ENCODE data around the gene APCDD1L.

Gene APCDD1L

DNA sequence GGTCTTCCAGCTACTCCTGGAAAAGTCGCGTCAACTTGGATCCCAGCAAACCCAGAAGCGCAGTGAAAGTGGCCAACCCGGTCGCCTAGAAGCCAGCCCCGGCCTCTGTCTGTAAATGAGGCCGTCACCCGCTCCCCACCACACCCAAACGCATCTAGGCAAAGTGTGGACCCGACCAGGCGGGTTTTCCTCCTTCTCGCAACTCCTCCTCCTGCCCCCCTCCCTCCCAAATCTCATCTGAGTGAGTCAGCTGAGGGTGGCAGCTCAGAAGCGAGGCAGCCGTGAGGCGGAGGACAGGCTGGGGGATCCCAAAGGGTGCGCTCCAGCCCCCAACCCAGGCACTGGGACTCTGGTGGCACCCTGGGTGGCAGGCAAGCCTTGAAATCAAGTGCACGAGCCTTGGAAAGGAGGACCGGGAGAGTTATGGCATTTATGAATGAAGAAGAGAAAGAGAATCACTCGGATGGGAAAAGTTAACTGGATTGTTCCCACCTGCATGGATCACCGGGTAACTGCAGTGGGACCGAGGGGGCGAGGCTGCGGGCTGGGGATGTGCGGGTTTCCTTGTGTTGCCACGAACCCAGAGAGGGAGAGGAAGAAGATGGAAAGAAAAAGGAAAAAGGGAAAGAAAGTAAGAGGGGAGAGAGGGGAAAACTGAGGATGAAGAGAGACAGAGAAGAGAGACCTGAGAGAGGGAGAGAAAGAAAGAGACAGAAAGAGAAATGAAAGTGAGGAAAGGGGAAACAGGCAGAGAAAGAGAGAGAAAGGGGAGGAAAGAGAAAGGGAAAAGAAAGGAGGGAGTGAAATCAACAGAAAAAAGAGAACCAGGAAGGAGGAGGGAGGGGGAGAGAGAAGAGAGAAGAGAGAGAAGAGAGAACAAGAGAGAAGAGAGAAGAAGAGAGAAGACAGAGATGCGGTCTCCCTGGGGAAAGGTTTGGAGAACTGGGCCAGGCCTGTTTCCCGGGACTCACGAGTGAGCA lies at the start of gene APCDD1L:
APCDD1L (minus strand) TSS at position 167 of the 980 bp plus-strand sequence. CDS start 692 bp downstream, outside the sequence.
- no peak for DNase-seq

DNA sequence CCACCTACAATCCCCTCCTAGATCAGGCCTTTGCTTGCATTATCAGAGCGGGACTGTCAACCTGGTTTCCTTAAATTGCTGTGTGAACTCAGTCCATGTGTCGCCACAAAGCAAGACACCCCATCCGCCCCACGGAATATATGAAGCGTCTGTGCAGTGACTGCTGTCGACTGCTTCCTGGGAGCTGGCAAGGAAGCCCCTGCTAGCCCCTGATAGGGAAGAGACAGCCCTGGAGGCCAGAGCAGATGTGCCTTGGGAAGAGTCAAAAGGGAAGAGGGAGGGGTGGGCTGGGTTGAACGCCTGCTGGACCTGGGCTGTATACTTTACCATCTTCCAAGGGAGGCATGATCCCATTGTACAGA lies 44.1 kb upstream of the APCDD1L start:
- no peak for DNase-seq

DNA sequence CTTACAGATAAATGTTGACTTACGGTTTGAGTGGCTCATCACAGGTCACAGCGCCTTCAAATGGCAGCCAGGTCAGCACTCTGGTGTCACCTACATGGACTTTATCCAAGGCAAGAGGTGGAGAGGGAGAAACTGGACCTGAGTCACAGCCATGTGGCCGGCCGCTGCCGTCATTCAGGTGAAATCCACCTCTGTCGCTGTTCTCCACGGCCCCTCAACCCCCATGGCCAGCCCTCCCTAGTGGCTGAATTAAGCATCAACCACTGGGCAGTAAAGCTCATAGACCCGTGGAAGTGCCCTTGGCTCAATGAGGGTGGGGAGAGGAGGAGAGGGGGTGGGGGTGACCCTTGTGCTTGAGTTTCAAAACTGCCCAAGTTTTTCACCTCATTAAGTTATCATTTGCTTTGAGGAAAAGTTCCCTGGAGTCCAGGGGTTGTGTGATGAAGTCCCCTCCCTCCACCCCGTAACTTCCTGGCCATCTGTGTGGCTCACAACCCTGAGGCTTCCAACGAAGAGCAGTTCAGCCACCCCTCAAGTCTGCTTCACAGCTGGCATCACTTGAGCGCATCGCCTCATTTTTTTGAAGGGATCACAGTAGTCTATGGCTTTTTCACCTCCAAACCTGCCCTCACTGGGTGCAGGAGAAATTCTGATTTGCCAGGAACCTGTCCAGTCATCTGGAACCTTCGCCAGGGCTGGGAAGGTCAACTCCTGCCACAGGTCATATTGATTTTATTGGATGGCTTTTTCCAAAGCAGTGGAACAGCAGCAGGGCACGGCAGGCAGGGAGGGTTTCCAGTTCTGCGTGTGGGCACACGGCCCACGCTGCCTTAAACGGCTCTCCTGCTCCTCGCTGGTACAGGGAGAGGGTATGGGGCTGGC lies 43.5 kb upstream of the APCDD1L start:
- DNase-seq: no peak

DNA sequence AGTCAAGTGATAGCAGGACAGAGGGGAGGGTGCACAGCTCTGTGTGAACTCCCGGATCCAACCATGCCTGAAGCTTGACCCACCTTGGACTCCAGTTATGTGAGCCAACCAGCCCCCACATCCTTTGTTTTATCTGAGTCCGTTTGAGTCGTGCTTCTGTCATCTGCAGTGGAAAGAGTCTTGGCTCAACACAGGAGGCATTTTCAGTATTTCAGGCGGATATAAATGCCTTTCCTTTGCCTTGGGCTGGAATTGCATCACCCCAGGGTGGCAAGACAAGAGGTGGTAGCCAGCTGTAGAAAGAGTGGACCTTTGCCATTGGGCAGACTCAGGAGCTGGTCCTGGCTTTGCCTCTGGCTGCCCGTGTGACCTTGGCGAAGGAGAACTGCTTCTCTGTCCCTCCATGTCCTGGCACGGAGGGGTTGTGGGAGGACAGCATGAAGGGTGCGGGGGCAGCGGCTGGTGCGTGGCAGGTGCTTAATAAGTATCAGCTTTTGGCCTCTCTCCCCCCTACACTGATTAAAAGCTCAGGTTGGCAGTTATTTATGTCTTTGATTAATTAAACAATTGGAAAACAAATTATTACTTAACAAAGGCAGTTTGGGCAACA lies 42.6 kb upstream of the APCDD1L start:
- no peak for DNase-seq

DNA sequence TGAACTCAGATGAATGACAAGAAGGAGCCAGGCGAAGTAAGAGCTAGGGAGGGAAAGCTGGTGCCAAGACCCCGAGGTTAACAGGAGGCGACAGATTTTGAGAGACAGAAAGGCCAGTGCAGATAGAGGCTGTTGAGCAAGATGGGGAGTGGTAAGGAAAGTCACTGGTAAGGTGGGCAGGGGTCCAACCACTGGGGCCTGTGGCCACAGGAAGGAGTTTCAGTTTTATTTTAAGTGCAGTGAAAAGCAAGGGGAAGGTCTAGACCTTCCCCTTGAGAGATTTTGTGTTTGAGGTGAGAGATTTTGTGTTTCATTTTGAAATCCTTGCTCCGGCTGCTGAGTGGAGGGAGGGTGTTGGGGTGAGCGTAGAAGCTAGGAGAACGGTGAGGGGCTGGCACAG lies 41.8 kb upstream of the APCDD1L start:
- DNase-seq: no peak

DNA sequence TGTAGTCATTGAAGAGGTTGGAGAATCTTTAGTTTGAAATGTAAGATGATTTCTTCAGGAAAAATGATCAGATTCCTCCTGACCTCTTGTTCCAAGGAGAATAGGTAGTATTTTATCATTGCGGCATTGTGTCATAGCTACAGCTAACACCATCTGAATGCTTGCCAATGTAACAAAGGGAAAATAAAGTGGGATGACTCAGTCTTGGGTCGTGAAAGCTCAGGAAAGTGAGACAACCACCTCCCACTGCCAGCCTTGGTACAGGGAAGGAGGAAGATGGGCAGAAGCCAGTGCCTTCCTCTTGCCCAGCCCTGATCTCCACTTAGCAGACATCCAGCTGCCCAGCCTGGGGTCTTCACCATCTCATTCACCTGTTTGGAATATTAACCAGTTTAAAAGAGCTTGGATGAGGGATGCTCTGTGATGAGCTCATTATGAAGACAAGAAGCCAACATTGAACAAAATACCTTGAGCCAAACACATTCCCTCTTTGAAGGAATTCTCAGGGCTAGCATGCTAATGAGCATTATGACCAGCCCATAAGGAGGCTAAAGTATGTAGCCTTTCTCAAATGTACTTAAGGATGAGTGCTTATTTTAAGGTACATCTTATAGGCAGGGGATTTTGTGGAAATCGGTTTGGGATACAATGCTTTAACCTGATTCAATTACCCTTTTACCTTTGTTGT lies 40.0 kb upstream of the APCDD1L start:
- DNase-seq: no peak

DNA sequence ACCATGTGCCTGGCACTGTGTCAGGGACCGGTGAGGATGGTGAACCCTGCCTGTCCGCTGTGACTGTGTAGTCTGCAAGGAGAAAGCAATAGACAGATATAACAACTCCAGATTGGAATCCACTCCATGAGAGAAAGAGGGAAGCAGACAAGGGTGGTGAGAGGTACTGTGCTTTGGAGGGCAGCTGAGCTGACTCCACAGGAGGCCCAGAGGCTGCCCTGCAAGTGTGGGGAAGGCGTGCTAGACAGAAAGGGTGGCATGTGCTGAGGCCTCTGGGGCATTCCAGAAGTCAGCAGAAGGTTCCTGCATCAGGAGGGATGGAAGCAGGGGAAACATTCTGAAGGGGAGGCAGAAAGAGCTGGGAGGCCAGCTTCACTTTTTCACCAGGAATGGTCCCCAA lies 39.3 kb upstream of the APCDD1L start:
- no peak for DNase-seq

DNA sequence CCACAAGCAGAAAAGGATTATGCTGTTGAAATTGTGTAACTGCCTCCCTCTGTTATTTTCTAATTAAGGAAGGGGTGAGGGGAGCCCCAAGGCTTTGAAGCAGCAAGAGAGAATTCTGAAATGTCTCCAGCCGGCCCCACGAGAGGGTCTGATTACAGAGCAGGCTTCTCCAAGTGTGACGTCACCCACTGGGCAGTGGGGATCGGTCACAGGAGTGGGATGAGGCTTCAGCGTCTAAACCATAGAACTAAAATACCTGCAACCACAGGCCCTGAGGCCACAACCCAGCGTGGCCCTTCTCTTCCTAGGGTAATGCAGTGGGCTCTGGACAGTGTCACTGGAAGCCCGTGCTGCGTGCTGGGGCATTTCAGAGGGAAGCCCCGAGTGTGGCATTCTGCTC lies 38.6 kb upstream of the APCDD1L start:
- no peak for DNase-seq

DNA sequence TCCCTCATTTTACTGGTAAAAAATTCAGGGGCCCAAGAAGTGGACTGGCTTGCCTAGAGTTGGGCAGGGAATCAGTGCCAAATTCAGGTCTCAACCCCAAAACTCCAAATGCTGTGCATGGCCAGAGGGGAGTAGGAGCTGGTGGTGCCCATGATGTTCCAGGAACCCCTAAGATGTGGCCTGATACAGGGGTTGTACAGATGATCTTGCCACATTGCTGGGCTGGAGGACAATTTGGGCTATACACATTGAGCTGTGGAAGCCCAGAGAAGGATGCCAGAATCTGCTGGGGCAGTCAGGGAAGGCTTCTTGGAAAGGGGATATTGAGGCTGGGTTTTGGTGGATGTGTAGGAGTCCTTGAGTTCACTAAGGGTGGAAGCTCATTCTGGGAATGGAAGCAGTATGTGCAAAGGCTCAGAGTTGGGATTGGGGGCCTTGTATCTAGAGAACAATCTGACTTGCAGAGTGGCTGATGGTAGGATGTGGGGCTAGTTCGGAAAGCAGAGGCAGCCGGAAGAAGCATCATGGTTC lies 38.0 kb upstream of the APCDD1L start:
- no peak for DNase-seq

DNA sequence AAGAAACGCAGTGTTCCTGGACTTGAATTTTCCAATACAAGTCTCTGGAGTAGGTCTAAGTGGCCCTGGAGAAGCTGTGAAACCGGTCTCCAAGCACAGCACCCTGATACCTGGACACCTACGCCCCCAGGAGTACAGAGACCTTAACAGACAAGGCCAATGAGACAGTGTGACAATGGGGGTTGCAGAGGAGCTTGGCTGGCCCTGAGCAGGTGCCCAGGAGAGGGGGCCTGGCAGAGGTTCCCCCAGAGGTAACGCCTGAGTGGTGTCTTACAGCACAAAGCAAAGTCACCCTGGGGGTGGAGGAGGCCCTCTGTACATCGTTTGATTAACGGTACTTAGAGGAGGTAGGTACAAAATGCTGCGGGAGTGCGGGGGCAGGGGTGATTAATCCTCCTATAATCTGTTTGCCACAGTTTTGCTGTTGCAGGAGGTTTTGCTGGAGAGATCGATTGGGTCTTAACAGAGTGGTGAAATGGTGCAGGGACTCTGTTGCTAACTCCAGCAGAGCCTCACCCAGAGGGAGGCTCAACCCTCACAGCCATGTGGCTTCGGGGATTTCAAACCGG lies 37.3 kb upstream of the APCDD1L start:
- DNase-seq: no peak

DNA sequence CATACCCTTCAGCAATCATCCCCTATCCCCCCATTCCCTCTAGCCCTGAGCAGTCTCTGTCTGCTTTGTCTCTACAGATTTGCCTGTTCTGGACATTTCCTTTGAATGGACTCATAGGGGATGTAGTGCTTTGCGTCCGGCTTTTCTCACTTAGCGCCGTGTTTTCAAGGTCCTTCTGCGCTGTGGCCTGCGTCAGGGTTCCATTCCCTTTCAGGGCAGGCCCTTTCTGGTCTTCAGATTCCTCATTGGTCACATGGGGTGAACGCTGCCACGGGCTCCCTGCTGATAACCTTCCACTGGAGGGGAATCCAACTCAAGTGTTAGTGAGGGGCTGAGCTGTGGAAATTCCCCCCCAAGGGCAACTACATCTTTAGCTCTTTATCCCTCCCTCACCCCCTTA lies 36.4 kb upstream of the APCDD1L start:
- no peak for DNase-seq

DNA sequence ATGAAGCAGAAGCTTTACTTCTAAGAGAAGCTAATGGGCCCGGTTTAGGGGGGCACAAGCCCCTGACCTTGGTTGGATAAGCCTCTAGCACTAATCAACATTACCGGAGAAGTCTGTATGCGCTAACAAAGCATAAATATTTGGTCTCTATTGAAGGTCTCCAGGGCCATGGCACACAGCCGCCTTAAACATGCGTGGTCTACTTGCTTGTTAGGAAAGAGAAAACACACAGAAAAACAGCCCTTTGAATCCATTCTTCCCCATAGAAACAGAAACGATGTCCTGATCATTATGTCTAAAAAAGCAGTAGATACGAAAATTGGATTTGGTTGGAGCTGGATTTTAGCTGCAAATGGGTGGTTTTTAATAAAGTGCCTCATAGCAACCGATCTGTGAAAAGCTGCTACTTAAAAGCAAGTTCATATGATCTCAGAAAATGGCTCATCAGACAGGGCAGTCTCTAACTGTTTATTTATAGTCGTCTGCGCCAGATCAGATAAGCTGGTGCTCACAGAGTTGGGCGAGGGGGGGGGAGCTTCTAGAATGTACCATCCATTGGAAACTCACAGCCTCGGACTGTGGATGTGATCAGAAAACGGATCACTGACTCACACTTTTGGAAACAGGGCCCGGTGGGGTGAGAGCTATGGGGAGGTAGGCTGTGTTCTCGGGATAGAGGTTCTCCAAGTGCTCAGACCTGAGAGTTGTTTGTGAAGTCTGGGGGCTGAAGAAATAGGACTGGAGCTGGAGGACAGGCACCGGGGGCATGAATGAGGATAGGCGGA lies 35.3 kb upstream of the APCDD1L start:
- no peak for DNase-seq

DNA sequence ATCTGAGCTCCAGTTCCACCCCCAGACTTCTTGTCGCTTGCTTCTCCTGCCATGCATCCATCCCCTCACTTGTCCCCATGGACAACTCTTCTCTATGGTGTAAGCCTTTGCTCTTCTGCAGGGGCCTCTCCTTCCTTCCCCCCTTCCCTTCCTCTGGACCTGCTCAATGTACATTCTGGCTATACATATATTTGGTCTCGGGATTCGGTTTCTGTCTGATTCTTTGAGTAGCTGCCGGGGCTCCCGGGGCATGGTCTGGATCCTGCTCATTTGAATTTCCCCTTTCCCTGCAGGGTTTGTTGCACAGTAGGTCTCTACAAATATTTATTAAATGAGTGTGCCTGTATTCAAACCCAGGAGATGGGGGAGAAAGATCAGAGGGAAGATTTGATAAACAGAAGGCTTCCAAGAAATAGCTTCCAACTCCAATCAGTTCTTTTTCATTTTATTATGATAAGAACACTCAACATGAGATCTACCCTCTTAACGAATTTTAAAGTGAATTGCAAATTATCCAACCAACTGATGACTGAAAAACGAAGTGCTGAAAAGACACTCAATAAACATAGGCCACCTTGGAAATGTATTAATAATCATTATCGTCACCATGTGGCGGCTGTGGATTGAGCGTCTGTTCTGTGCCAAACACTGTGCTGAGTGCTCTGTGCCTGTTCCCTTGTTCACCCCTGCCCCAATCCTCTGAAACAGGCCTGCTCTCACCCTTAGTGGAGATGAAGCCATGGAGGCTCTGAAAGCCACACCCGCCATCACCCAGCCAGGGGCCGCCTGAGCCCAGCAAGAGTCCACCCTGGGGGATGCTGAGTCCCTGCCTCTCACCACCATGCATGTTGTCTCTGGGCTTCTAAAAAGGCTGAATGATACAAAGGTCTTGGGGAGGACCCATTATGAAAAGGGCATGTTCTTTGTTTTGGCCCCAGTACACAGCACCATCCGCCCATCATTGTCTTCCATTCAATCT lies 34.3 kb upstream of the APCDD1L start:
- no peak for DNase-seq

DNA sequence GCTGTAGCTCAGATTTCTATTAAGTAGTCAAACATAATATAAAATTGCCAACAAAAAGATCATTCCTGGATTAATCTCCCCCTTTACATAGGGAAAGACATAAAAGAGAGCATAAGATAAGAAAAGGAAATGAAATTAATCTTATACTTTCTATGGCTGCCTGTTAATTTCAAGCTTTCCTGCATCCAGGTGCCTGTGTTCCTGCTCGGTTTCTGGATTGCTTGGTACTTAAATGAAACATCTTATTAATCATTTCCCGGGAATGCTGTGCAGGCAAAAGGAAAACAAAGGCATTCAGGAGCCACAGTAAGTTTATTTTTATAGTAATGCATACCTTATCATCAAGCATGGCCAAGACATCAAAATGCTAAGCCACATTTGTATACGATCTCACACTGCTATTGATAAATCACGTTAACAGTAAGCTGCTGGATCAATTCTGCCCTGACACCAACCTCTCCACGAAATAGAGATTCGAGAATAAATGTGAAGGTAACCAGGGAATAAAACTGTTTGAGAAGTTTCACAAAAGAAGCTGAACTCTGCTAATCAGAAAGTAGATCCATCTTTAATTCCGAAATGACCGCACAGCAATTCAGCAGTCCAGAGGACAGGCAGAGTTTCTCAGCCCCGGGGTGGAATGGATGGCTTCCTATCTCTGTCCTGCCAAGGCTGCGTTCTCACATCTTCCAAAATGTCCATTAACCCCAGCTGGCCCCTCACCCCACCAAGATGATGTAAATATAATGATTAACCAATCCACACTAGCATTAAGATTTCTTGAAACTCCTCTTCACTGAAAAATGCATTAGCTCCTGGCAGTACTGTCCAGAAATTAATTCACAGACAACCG lies 32.6 kb upstream of the APCDD1L start:
- no peak for DNase-seq

DNA sequence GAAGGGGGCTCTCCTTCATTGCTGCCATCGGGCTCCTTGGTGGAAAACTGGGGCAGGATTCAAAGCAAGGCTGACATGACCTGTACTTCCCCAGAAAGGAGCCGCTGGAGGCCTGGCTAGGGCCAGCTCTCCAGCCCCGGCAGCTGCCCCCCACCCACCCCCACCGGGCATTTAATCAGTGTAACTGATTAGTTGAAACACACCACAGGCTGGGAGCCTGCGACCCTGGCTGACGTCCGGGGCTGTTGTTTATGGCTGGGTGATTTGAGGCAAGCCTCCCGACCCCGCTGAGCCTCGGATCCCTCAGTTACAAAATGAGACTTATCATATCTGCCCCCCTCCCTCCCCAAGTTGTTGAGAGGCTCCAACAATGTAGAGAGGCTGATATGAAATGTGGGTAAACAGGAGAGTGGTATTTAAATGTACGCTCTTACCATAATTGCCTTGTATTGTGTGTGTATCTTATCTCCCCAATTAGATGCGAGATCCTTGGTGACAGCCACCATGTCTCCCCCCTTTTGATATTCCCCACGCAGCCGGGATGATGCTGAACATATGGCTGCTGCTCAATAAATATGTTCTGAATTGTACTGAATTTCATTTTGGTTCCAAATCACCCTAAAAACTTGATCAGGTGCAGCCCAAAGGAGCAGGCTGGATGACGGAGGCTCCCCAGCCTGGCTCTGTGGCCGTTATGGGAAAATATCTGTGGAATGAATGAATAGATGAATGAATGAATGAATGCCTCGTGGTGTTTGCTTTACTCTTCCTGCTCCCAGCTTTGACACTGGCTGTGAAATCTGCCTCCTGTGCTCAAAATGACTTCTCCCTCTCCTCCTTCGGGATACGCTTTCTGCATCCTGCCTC lies 31.8 kb upstream of the APCDD1L start:
- no peak for DNase-seq

DNA sequence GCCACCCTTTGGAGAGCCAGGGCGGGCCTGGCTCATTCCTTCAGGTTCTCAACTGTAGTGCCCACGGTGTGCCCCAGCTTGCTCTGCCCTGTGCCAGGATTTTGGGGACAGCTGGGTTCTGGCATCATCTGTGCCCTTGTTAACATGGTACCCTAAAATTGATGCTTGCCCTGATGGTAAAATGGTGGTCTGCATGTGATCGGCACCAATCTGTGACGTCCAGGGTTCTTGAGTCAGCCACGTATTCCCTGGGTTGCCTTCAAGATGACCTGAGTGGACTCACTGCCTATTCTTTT lies 31.2 kb upstream of the APCDD1L start:
- DNase-seq: no peak

DNA sequence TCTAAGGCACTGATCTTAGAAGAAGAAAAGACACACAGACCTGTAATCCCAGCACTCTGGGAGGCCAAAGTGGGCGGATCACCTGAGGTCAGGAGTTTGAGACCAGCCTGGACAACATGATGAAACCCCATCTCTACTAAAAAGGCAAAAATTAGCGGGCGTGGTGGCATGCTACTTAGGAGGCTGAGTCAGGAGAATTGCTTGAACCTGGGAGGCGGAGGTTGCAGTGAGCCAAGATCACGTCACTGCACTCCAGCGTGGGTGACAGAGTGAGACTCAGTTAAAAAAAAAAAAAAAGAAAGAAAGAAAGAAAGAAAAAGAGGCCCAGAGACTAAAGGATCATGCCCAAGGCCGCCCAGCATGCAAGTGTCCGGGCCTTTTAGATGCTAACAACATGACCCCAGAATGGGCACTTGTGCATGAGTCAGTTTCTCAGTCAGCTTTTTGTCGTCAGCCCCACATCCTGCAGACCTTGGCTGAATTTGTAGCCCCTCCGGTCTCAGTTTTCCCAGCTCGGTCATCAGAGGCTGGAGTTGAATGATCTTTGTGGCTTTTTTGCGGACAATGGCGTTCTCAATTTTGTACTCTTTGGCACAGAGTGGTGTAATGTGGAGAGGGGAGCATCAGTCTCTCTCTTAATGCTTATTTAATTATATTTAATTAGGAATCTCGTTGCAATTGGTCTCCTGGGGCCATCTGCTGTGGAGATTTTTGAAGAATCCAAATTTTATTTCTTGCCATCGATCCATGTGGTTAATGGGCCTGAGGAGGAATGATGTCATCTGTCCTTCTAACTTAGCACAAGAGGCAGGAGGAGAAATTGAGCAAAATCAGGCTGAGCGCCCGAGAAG lies 30.6 kb upstream of the APCDD1L start:
- no peak for DNase-seq

Measured in NCI-H2029 (cell line).